ENCODE results near the gene FMNL3.
"Not testable (repeated sequence)": the region's sequence is repeated elsewhere in the genome, so short reads cannot be mapped to it uniquely, and the experiment has no call there.

The FMNL3 gene

DNA sequence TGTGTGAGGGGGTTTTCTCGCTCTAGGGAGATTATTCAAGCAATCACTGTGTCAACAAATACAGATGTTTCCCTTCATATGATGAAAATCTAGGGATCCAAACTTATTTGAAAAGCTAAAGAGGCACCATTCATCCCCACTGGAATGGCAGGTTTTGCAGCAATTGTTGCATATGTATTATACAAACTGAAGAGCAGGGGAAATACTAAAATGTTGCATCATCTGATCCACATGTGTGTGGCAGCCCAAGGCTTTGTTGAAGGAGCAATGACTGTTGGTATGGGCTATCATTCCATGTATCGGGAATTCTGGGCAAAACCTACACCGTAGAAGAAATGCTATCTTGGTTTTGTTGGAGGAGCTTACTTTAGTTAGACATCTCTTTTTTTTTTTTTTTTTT, 87.9 kb downstream of the FMNL3 start:
- FAIRE-seq = no peak
- no peak for TF ChIP-seq TAF1 (IDR thresholded peaks at IDR 0.05; ENCODE audit: borderline replicate concordance, low read depth, low read length)
- TF ChIP-seq POLR2AphosphoS5 (IDR thresholded peaks at IDR 0.05; ENCODE audit: low read depth, low read length) = no peak
- no peak for TF ChIP-seq POLR2A (IDR thresholded peaks at IDR 0.05; ENCODE audit: low read depth, low read length)
- no peak for DNase-seq (ENCODE audit: insufficient read length)

- TF ChIP-seq TAF1 (IDR thresholded peaks at IDR 0.05; ENCODE audit: borderline replicate concordance, low read depth, low read length) = no peak
- no peak for TF ChIP-seq POLR2A (IDR thresholded peaks at IDR 0.05; ENCODE audit: low read depth, low read length)
- no peak for TF ChIP-seq POLR2AphosphoS5 (IDR thresholded peaks at IDR 0.05; ENCODE audit: low read depth, low read length)
- DNase-seq (ENCODE audit: insufficient read length) = no peak
- no peak for FAIRE-seq
Observed at GRCh38 chr12:49618576-49618975, 88.6 kb downstream of the FMNL3 start.

- no peak for FAIRE-seq
- TF ChIP-seq POLR2AphosphoS5 (IDR thresholded peaks at IDR 0.05; ENCODE audit: low read depth, low read length) (no peak), TAF1 (IDR thresholded peaks at IDR 0.05; ENCODE audit: borderline replicate concordance, low read depth, low read length) (no peak), POLR2A (IDR thresholded peaks at IDR 0.05; ENCODE audit: low read depth, low read length) (no peak)
- DNase-seq (ENCODE audit: insufficient read length) = no peak
Observed at GRCh38 chr12:49616533-49617219, 90.5 kb downstream of the FMNL3 start.

DNA sequence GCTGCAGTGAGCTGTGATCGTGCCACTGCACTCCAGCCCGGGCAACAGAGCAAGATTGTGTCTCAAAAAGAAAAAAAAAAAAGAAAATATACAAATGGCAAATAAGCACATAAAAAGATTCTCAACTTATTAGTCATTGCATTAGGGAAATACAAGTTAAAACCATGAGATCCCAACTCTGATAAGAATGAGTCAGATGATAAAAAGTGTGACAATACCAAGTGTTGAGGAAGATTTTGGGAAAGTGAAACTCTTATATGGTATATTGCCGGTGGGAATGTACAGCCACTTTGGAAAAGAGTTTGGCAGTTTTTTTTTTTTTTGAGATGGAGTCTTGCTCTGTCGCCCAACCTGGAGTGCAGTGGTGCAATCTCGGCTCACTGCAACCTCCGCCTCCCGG, 91.5 kb downstream of the FMNL3 start:
- TF ChIP-seq POLR2AphosphoS5 (IDR thresholded peaks at IDR 0.05; ENCODE audit: low read depth, low read length) (no peak), TAF1 (IDR thresholded peaks at IDR 0.05; ENCODE audit: borderline replicate concordance, low read depth, low read length) (no peak), POLR2A (IDR thresholded peaks at IDR 0.05; ENCODE audit: low read depth, low read length) (no peak)
- FAIRE-seq = no peak
- no peak for DNase-seq (ENCODE audit: insufficient read length)

DNA sequence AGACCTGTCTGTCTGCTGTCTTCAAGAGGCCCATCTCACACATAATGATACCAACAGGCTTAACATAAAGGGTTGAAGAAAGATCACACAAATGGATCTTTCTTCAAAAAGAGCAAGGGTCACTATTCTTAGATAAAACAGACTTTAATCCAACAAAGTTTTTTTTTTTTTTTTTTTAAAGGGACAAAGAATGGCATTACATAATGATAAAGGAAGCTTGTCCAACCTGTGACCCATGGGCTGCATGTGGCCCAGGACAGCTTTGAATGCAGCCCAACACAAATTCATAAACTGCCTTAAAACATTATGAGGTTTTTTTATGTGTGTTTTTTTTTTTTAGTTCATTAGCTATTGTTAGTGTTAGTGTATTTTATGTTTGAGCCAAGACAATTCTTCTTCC, 95.0 kb downstream of the FMNL3 start:
- DNase-seq (ENCODE audit: insufficient read length) (no peak), FAIRE-seq (no peak)
- TF ChIP-seq TAF1 (IDR thresholded peaks at IDR 0.05; ENCODE audit: borderline replicate concordance, low read depth, low read length) = no peak
- no peak for TF ChIP-seq POLR2AphosphoS5 (IDR thresholded peaks at IDR 0.05; ENCODE audit: low read depth, low read length)
- no peak for TF ChIP-seq POLR2A (IDR thresholded peaks at IDR 0.05; ENCODE audit: low read depth, low read length)

- DNase-seq (ENCODE audit: insufficient read length); FAIRE-seq: not testable (repeated sequence)
Observed at GRCh38 chr12:49610785-49611184, 96.4 kb downstream of the FMNL3 start.

GRCh38 chr12:49609875-49610154, 97.4 kb downstream of the FMNL3 start:
- TF ChIP-seq TAF1 (IDR thresholded peaks at IDR 0.05; ENCODE audit: borderline replicate concordance, low read depth, low read length) (no peak), POLR2AphosphoS5 (IDR thresholded peaks at IDR 0.05; ENCODE audit: low read depth, low read length) (no peak), POLR2A (IDR thresholded peaks at IDR 0.05; ENCODE audit: low read depth, low read length) (no peak)
- DNase-seq (ENCODE audit: insufficient read length) (no peak), FAIRE-seq (no peak)

- TF ChIP-seq TAF1 (IDR thresholded peaks at IDR 0.05; ENCODE audit: borderline replicate concordance, low read depth, low read length) (no peak), POLR2AphosphoS5 (IDR thresholded peaks at IDR 0.05; ENCODE audit: low read depth, low read length) (no peak), POLR2A (IDR thresholded peaks at IDR 0.05; ENCODE audit: low read depth, low read length) (no peak)
- FAIRE-seq = no peak
- DNase-seq (ENCODE audit: insufficient read length) = no peak
Observed at GRCh38 chr12:49609059-49609874, 97.9 kb downstream of the FMNL3 start.

DNA sequence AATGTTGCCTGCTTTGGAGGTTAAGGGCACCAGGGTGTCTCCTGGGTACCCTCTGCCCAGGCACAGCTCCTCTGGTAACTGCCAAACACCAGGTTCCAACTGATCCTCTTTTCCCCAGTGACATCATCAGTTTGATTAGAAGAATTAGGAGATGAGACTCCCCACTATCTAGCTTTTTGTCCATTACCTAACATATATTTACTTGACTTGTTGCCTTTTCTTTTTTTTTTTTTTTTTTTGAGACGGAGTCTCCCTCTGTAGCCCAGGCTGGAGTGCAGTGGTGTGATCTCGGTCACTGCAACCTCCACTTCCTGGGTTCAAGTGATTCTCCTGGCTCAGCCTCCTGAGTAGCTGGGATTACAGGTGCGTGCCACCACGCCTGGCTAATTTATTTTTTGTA, 101.7 kb downstream of the FMNL3 start, which contains the start of gene FAM186B:
TSS of gene FAM186B (minus strand) at position 101 of the 400 bp plus-strand sequence. CDS start 162 bp downstream, outside the sequence.
- not testable (repeated sequence) for DNase-seq (ENCODE audit: insufficient read length); FAIRE-seq

DNA sequence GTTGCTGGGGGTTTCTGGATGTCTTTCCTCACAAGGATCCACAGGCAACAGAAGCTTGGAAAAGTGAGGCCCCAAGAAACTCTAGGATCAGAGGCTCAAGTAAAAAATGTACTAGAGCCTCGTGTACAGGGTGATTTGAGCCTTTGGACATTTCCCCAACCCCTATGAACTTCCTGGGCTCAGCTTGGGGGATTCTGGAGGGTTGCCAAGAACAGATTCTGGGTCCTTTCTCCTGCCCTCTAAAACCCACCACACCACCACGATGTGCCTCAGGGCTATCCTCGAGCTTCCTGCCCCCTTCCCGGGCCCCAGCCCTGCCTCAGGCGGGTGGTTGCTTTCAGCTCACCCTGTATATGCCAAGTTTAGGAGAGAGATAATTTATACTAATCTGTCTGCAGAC, 102.3 kb downstream of the FMNL3 start:
- no peak for TF ChIP-seq POLR2AphosphoS5 (IDR thresholded peaks at IDR 0.05; ENCODE audit: low read depth, low read length)
- TF ChIP-seq POLR2A (IDR thresholded peaks at IDR 0.05; ENCODE audit: low read depth, low read length) = no peak
- TF ChIP-seq TAF1 (IDR thresholded peaks at IDR 0.05; ENCODE audit: borderline replicate concordance, low read depth, low read length) = no peak
- FAIRE-seq (no peak), DNase-seq (ENCODE audit: insufficient read length) (no peak)

- DNase-seq (ENCODE audit: insufficient read length) (no peak), FAIRE-seq (no peak)
- TF ChIP-seq POLR2A (IDR thresholded peaks at IDR 0.05; ENCODE audit: low read depth, low read length) = no peak
Observed at GRCh38 chr12:49603721-49604120, 103.5 kb downstream of the FMNL3 start.

- FAIRE-seq (no peak), DNase-seq (ENCODE audit: insufficient read length) (no peak)
- TF ChIP-seq POLR2A (IDR thresholded peaks at IDR 0.05; ENCODE audit: low read depth, low read length) (no peak), POLR2AphosphoS5 (IDR thresholded peaks at IDR 0.05; ENCODE audit: low read depth, low read length) (no peak), TAF1 (IDR thresholded peaks at IDR 0.05; ENCODE audit: borderline replicate concordance, low read depth, low read length) (no peak)
Observed at GRCh38 chr12:49599961-49600360, 107.2 kb downstream of the FMNL3 start.

Data from GM12892 (cell line).